H1 (cell line): ENCODE data around the gene TMED5. TPM values are rescaled to one million over a fixed set of nuclear protein-coding genes. Genes with fewer than 3 reads are reported as not detected.

Experiments used
- CTCF ChIA-PET: fragments of 300-600 bp; sonication (Branson Sonifier 250); formaldehyde crosslinking; loops from one replicate; lab custom pipeline; 2021; ENCODE audit not compliant: partially characterized antibody; lab: Charles Lee
- POLR2A ChIA-PET: fragments of 300-600 bp; sonication (Branson Sonifier 250); formaldehyde crosslinking; loops from one replicate; lab custom pipeline; 2021; ENCODE audit warnings: inconsistent platforms; ENCODE audit not compliant: partially characterized antibody; lab: Charles Lee
- DNase-seq, 2 experiments: peaks; one replicate each; pipeline versions ENCODE4 v3.0.0 to v3.0.0-alpha.2; 2010 to 2022; ENCODE audit warnings: low spot score in 2 of 2, low read depth in 1 of 2, mixed read lengths in 1 of 2
- FAIRE-seq: peaks from 2 replicates; lab custom pipeline; 2011; peaks lifted over from hg19 to GRCh38; lab: Jason Lieb, UNC
- H2AFZ ChIP-seq: 2 replicates; pipeline ENCODE4 v1.8.1; 2012; ENCODE audit warnings: low read length, inconsistent platforms
- H2AK5ac ChIP-seq: 2 replicates; pipeline ENCODE4 v1.6.1; 2013; ENCODE audit warnings: low read depth, low read length
- H2BK120ac ChIP-seq: replicated peaks from 2 replicates; pipeline ENCODE3; 2013; ENCODE audit warnings: low read depth, low read length, inconsistent platforms
- H2BK12ac ChIP-seq: 2 replicates; pipeline ENCODE4 v1.6.1; 2013; ENCODE audit warnings: low read depth, low read length
- H2BK15ac ChIP-seq: 2 replicates; pipeline ENCODE4 v1.6.1; 2013; ENCODE audit warnings: low read length
- H2BK20ac ChIP-seq: 2 replicates; pipeline ENCODE4 v1.6.1; 2013; ENCODE audit warnings: low read length
- H2BK5ac ChIP-seq: 2 replicates; pipeline ENCODE4 v1.6.1; 2013; ENCODE audit warnings: low read depth, low read length
- H3K14ac ChIP-seq: 2 replicates; pipeline ENCODE4 v1.6.1; 2013; ENCODE audit warnings: inconsistent platforms; ENCODE audit not compliant: insufficient read length
- H3K18ac ChIP-seq: 2 replicates; pipeline ENCODE4 v1.6.1; 2013; ENCODE audit warnings: low read length; ENCODE audit errors: extremely low read depth
- H3K23ac ChIP-seq: 2 replicates; pipeline ENCODE4 v1.6.1; 2013; ENCODE audit warnings: inconsistent platforms; ENCODE audit not compliant: insufficient read length
- H3K23me2 ChIP-seq: 2 replicates; pipeline ENCODE4 v1.6.1; 2013; ENCODE audit warnings: low read depth, low read length
- H3K27ac ChIP-seq: 2 replicates; pipeline ENCODE4 v1.6.1; 2011; ENCODE audit warnings: low read depth, low read length, inconsistent platforms
- H3K27me3 ChIP-seq, 4 experiments: replicated peaks in 1 of 4; 1 replicate in 1 of 4; 2 replicates in 3 of 4; pipeline versions ENCODE4 v1.6.1 to v1.8.1; 2011 to 2013; ENCODE audit warnings: low read length in 3 of 4, mild to moderate bottlenecking in 3 of 4, inconsistent platforms in 2 of 4, mixed read lengths in 2 of 4, moderate library complexity in 1 of 4; ENCODE audit not compliant: control insufficient read depth in 3 of 4, insufficient read depth in 3 of 4; ENCODE audit errors: extremely low read depth in 1 of 4
- H3K36me3 ChIP-seq, 4 experiments: 2 replicates each; pipeline versions ENCODE4 v1.6.1 to v1.8.1; 2011 to 2013; ENCODE audit warnings: mild to moderate bottlenecking in 4 of 4, low read length in 3 of 4, moderate library complexity in 2 of 4, control low read depth in 1 of 4, inconsistent platforms in 1 of 4; ENCODE audit not compliant: insufficient read depth in 4 of 4, control insufficient read depth in 2 of 4
- H3K4ac ChIP-seq: replicated peaks from 2 replicates; pipeline ENCODE3; 2013; ENCODE audit warnings: low read length, low read depth, mixed read lengths, inconsistent platforms; ENCODE audit not compliant: insufficient read length
- H3K4me1 ChIP-seq, 4 experiments: replicated peaks in 1 of 4; 1 replicate in 1 of 4; 2 replicates in 3 of 4; pipeline versions ENCODE4 v1.6.1 to v1.8.1; 2011 to 2013; ENCODE audit warnings: low read length in 3 of 4, inconsistent platforms in 2 of 4, mixed read lengths in 1 of 4; ENCODE audit not compliant: insufficient read depth in 4 of 4, control insufficient read depth in 3 of 4
- H3K4me2 ChIP-seq, 2 experiments: 2 replicates each; pipeline versions ENCODE4 v1.6.1 to v1.8.1; 2011 to 2013; ENCODE audit warnings: low read depth in 2 of 2, low read length in 2 of 2, control low read depth in 1 of 2, inconsistent platforms in 1 of 2, mild to moderate bottlenecking in 1 of 2; ENCODE audit not compliant: insufficient read depth in 1 of 2
- H3K4me3 ChIP-seq, 4 experiments: fragments of 200-600, 300-600 bp in 1 of 4; sonication (generic), shearing (Covaris generic), sonication (Bioruptor Twin) in 1 of 4; 2 replicates each; pipeline versions ENCODE4 v1.5.1 to v1.8.1; 2011 to 2016; ENCODE audit warnings: low read length in 4 of 4, low read depth in 3 of 4, control low read depth in 2 of 4, inconsistent platforms in 2 of 4, mild to moderate bottlenecking in 2 of 4, mixed read lengths in 1 of 4, moderate library complexity in 1 of 4; ENCODE audit not compliant: insufficient read depth in 2 of 4; ENCODE audit errors: extremely low read depth in 1 of 4
- H3K56ac ChIP-seq: replicated peaks from 2 replicates; pipeline ENCODE3; 2013; ENCODE audit warnings: low read depth, mild to moderate bottlenecking, mixed read lengths, low read length, inconsistent platforms; ENCODE audit not compliant: insufficient read length
- H3K79me1 ChIP-seq: 2 replicates; pipeline ENCODE4 v1.6.1; 2013; ENCODE audit warnings: low read depth, low read length, control low read depth
- H3K79me2 ChIP-seq, 2 experiments: 2 replicates each; pipeline versions ENCODE4 v1.6.1 to v1.8.1; 2012 to 2013; ENCODE audit warnings: low read length in 2 of 2, mild to moderate bottlenecking in 2 of 2, inconsistent platforms in 1 of 2; ENCODE audit not compliant: insufficient read depth in 2 of 2, control insufficient read depth in 1 of 2
- H3K9ac ChIP-seq, 4 experiments: replicated peaks in 1 of 4; 1 replicate in 1 of 4; 2 replicates in 3 of 4; pipeline versions ENCODE4 v1.6.1 to v1.8.1; 2011 to 2013; ENCODE audit warnings: low read depth in 3 of 4, low read length in 3 of 4, control low read depth in 2 of 4, mild to moderate bottlenecking in 2 of 4, moderate library complexity in 2 of 4, inconsistent platforms in 1 of 4; ENCODE audit errors: extremely low read depth in 1 of 4
- H3K9me3 ChIP-seq, 2 experiments: 2 replicates each; pipeline versions ENCODE4 v1.6.1 to v1.8.1; 2012 to 2013; ENCODE audit warnings: mild to moderate bottlenecking in 2 of 2, moderate library complexity in 2 of 2, control low read depth in 1 of 2, inconsistent platforms in 1 of 2, low read depth in 1 of 2, low read length in 1 of 2, mixed read lengths in 1 of 2; ENCODE audit not compliant: insufficient read depth in 2 of 2
- H4K20me1 ChIP-seq, 2 experiments: replicated peaks in 1 of 2; 2 replicates each; pipeline versions ENCODE3 to v1.8.1; 2011 to 2013; ENCODE audit warnings: inconsistent platforms in 2 of 2, low read length in 2 of 2, mild to moderate bottlenecking in 1 of 2; ENCODE audit not compliant: insufficient read depth in 2 of 2, control insufficient read depth in 1 of 2
- H4K5ac ChIP-seq: 2 replicates; pipeline ENCODE4 v1.6.1; 2013; ENCODE audit warnings: low read length, low read depth, mixed read lengths, inconsistent platforms; ENCODE audit not compliant: insufficient read length
- H4K8ac ChIP-seq: 2 replicates; pipeline ENCODE4 v1.8.0; 2013; ENCODE audit warnings: mild to moderate bottlenecking, moderate library complexity, low read length, inconsistent platforms; ENCODE audit not compliant: insufficient read depth; ENCODE audit errors: extremely low read depth
- H4K91ac ChIP-seq: replicated peaks from 2 replicates; pipeline ENCODE3; 2013; ENCODE audit warnings: low read length, mixed read lengths, inconsistent platforms; ENCODE audit not compliant: insufficient read length
- ZNF274 ChIP-seq: IDR thresholded peaks from 2 replicates; pipeline ENCODE4 v1.7.0; 2012; ENCODE audit warnings: low read length, borderline replicate concordance; ENCODE audit errors: extremely low read depth
- WGBS, 2 experiments: shearing (Covaris generic) in 1 of 2; methylation state at CpG; one replicate each; pipeline versions ENCODE4 v1.1.6 to v1.1.7; 2013 to 2015; ENCODE audit warnings: low lambda C conversion rate in 2 of 2, mixed read lengths in 2 of 2, inconsistent platforms in 1 of 2, low coverage in 1 of 2, missing lambda C conversion rate in 1 of 2; ENCODE audit not compliant: insufficient replicate concordance in 2 of 2, insufficient coverage in 1 of 2, insufficient read length in 1 of 2; ENCODE audit errors: extremely low coverage in 1 of 2, missing lambda C conversion rate in 1 of 2; 5-methylcytosine and 5-hydroxymethylcytosine counted together
- polyA plus RNA-seq, 7 experiments: library from polyadenylated mRNA; depleted of rRNA in 3 of 7; stranded (reverse) in 5 of 7; unstranded in 2 of 7; fragments of >200 nt in 5 of 7; fragments of 200-250 nt in 2 of 7; gene quantifications; 1 replicate in 5 of 7; 2 replicates in 1 of 7; 4 replicates in 1 of 7; pipeline versions ENCODE4 v1.2.1 to v1.2.3, GENCODE V29; 2011 to 2013; ENCODE audit warnings: missing spikeins in 2 of 7, mixed read lengths in 2 of 7
- total RNA-seq: library from RNA; stranded (reverse); fragmentation: NEBNext Ultra II Directional; extraction: Animal tissue kit (Norgen Biotek cat#: 25700); gene quantifications from 2 replicates; pipeline ENCODE4 v1.2.1, GENCODE V29; 2021

Gene TMED5
- total and polyA plus RNA-seq, 2 of the 8 experiments (the other 6 are each of a cell fraction or from before 2014, with no cell fraction given): 14.8 to 32.8 TPM

DNA sequence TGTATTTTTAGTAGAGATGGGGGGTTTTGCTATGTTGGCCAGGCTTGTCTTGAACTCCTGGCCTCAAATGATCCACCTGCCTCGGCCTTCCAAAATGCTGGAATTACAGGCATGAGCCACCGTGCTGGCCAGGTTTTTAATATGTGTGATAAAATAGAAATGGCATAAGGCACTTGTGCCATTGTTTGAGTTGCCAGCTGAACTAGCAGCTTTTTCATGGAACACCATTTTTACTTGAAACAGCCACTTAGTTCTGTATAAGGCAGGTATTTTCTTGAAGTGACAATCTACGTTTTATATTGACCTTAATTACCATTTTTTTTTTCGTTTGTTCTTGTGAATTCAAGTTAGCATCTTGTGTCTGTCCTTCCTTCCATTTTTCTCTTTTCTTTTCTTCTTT, 72.8 kb downstream of the TMED5 start:
- ChIA-PET CTCF (interaction anchor here (1.6 kb wide), 1 partner anchor 114 kb away, joined by 3 read pairs; no protein-coding TSS in a partner anchor), POLR2A (interaction anchor here (0.8 to 1.5 kb wide), 2 partner anchors 9 to 17 kb away, joined by 3 to 5 read pairs; no protein-coding TSS in a partner anchor)
- Histone ChIP-seq H2BK20ac (no peak overlapping the region), H3K79me2 (peaks cover 30 to 99% of the 10 kb centered on the region in 2 experiments), H3K18ac (no peak overlapping the region), H3K56ac (no peak overlapping the region), H3K23ac (no peak overlapping the region), H2AK5ac (no peak overlapping the region), H3K4me2 (no peak overlapping the region), H3K4me1 (peaks cover 0 to 8% (median 0%) of the 10 kb centered on the region in 4 experiments; a peak in 1 of 7 replicates), H4K5ac (no peak overlapping the region), H2BK12ac (no peak overlapping the region), H3K9ac (no peak overlapping the region), H2BK120ac (no peak overlapping the region), H4K8ac (no peak overlapping the region), H2BK15ac (no peak overlapping the region), H2BK5ac (no peak overlapping the region), H4K20me1 (peaks cover 12 to 24% of the 10 kb centered on the region in 2 experiments), H2AFZ (no peak overlapping the region), H4K91ac (no peak overlapping the region), H3K14ac (no peak overlapping the region), H3K4ac (no peak overlapping the region), H3K4me3 (no peak overlapping the region), H3K9me3 (no peaks in the 10 kb centered on the region), H3K79me1 (0 out of 2 replicates have a peak, but pooled peaks cover 2% of the 10 kb centered on the region), H3K27ac (no peak overlapping the region), H3K36me3 (peaks cover 0 to 28% (median 3%) of the 10 kb centered on the region in 4 experiments; a peak in 2 of 8 replicates), H3K23me2 (no peaks in the 10 kb centered on the region; the same call in 1 of the 2 replicates), H3K27me3 (no peaks in the 10 kb centered on the region)
- no peak for FAIRE-seq
- WGBS, 2 experiments: 88% methylated on average over 4 of the region's 4 CpGs; no CpG with 5 or more reads in 1 of the 2 experiments
- DNase-seq: no peak
- no peak for TF ChIP-seq ZNF274
